OCI-LY7 (cell line): ENCODE data around the gene ASPHD2. TPM values are rescaled to one million over a fixed set of nuclear protein-coding genes. Genes with fewer than 3 reads are reported as not detected.

Source experiments
- BruUV-seq: library from RNA; stranded (reverse); fragments of 400-500 nt; replicated peaks from 2 replicates; lab custom pipeline; 2021; lab: Mats Ljungman, UMichigan
- CTCF ChIA-PET: fragments of 300-600 bp; sonication (Branson Sonifier 250); formaldehyde crosslinking; loops from one replicate; lab custom pipeline; 2022; ENCODE audit warnings: antibody characterized with exemption; ENCODE audit not compliant: unreplicated experiment; lab: Charles Lee
- POLR2A ChIA-PET: fragments of 300-600 bp; sonication (Branson Sonifier 250); formaldehyde crosslinking; loops from one replicate; lab custom pipeline; 2022; ENCODE audit warnings: antibody characterized with exemption; lab: Charles Lee
- DNase-seq: peaks from one replicate; pipeline ENCODE4 v3.0.0-alpha.2; 2015; ENCODE audit warnings: low spot score
- H2AFZ ChIP-seq: fragments of 200-600 bp; sonication (generic), shearing (Covaris generic); 2 replicates; pipeline ENCODE4 v1.6.1; 2014; ENCODE audit warnings: mild to moderate bottlenecking, antibody characterized with exemption, low read length, moderate library complexity
- H3K27ac ChIP-seq: fragments of 200-600 bp; sonication (generic); 2 replicates; pipeline ENCODE4 v1.5.1; 2014; ENCODE audit warnings: mixed run types, low read depth, mild to moderate bottlenecking, moderate library complexity, low read length, inconsistent platforms; ENCODE audit not compliant: poor library complexity, severe bottlenecking
- H3K36me3 ChIP-seq: fragments of 200-600 bp; sonication (generic); 2 replicates; pipeline ENCODE4 v1.6.1; 2014; ENCODE audit warnings: mild to moderate bottlenecking, antibody characterized with exemption, low read length, moderate library complexity, mixed read lengths; ENCODE audit not compliant: insufficient read depth
- H3K4me1 ChIP-seq: fragments of 200-600 bp; sonication (generic); 2 replicates; pipeline ENCODE4 v1.5.1; 2014; ENCODE audit warnings: mild to moderate bottlenecking, low read length; ENCODE audit not compliant: insufficient read depth, poor library complexity, severe bottlenecking
- H3K4me2 ChIP-seq: fragments of 200-600 bp; sonication (generic); 2 replicates; pipeline ENCODE4 v1.6.1; 2014; ENCODE audit warnings: mild to moderate bottlenecking, low read length
- H3K4me3 ChIP-seq: fragments of 200-600 bp; sonication (generic); 2 replicates; pipeline ENCODE4 v1.5.1; 2014; ENCODE audit warnings: mild to moderate bottlenecking, low read depth, low read length; ENCODE audit not compliant: poor library complexity, severe bottlenecking
- H3K79me2 ChIP-seq: fragments of 200-600 bp; sonication (generic); 2 replicates; pipeline ENCODE4 v1.6.1; 2016; ENCODE audit warnings: low read depth, mild to moderate bottlenecking, low read length, moderate library complexity, mixed read lengths; ENCODE audit not compliant: insufficient read depth
- H3K9me2 ChIP-seq: fragments of 200-600 bp; sonication (generic); 2 replicates; pipeline ENCODE4 v1.6.1; 2016; ENCODE audit warnings: mild to moderate bottlenecking, low read length, mixed read lengths; ENCODE audit not compliant: insufficient read depth
- H3K9me3 ChIP-seq: fragments of 200-600 bp; sonication (generic); 2 replicates; pipeline ENCODE4 v1.6.1; 2014; ENCODE audit warnings: mild to moderate bottlenecking, mixed run types, low read length, mixed read lengths
- H4K20me1 ChIP-seq: fragments of 200-600 bp; sonication (generic); 2 replicates; pipeline ENCODE4 v1.6.1; 2014; ENCODE audit warnings: mild to moderate bottlenecking, antibody characterized with exemption, low read length, moderate library complexity, mixed read lengths; ENCODE audit not compliant: insufficient read depth
- EZH2phosphoT487 ChIP-seq: fragments of 200-600 bp; sonication (generic); IDR thresholded peaks from 2 replicates; pipeline ENCODE4 v1.6.1; 2018; ENCODE audit warnings: low read depth, borderline replicate concordance, mild to moderate bottlenecking, mixed run types, antibody characterized with exemption, low read length, moderate library complexity, mixed read lengths
- intact Hi-C: fragments of 100-400 bp; cut with micrococcal nuclease; formaldehyde crosslinking; loops from one replicate; pipeline ENCODE4 v1.10.0; 2022; ENCODE audit not compliant: unreplicated experiment
- total RNA-seq, 2 experiments: library from RNA; depleted of rRNA in 1 of 2; stranded (reverse); fragments of >200 nt in 1 of 2; shearing (Covaris generic) in 1 of 2; gene quantifications; 2 replicates each; pipeline ENCODE4 v1.2.3, GENCODE V29; 2014 to 2022
- TF ChIP-seq, protein P1 (sequence below): fragments of 200-600 bp; sonication (generic); conservative IDR thresholded peaks from 2 replicates; pipeline ENCODE4 v1.5.1; 2014; ENCODE audit warnings: mild to moderate bottlenecking, antibody characterized with exemption, low read length, moderate library complexity, mixed read lengths

ASPHD2 gene
- total RNA-seq, 2 experiments from 2014 or later, result 5.5 to 6.5 TPM

DNA sequence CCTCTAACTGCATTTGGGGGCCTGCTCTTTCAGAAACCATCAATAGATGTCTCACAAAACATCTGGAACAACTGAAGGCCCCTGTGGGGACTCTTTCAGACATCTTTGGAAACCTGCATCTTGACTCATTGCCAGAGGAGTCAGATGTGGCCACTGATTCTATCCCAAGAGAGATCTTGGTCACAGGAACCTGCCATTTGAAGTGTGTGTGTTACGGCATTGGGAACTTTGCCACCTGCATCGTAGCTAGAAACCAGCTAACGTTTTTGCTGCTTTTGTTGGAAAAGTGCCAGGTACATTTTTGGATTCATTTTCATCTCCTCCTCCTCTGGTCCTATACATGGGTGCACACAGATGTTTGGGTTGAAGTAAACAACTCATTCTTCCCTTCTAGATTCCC is 58.9 kb downstream of the ASPHD2 start:
- no TSS peak for BruUV-seq
- Histone ChIP-seq H3K4me2 (no peak overlapping the region), H3K36me3 (peaks cover 74% of the 10 kb centered on the region), H3K9me2 (no peaks in the 10 kb centered on the region), H4K20me1 (peaks cover 7% of the 10 kb centered on the region; the same call in 1 of the 2 replicates), H3K79me2 (peaks cover 34% of the 10 kb centered on the region), H3K4me1 (peaks cover 32% of the 10 kb centered on the region), H3K4me3 (no peak overlapping the region), H2AFZ (no peak overlapping the region), H3K27ac (no peak overlapping the region), H3K9me3 (no peaks in the 10 kb centered on the region)
- CTCF ChIA-PET, result no interaction called here
- TF ChIP-seq, protein P1, sequence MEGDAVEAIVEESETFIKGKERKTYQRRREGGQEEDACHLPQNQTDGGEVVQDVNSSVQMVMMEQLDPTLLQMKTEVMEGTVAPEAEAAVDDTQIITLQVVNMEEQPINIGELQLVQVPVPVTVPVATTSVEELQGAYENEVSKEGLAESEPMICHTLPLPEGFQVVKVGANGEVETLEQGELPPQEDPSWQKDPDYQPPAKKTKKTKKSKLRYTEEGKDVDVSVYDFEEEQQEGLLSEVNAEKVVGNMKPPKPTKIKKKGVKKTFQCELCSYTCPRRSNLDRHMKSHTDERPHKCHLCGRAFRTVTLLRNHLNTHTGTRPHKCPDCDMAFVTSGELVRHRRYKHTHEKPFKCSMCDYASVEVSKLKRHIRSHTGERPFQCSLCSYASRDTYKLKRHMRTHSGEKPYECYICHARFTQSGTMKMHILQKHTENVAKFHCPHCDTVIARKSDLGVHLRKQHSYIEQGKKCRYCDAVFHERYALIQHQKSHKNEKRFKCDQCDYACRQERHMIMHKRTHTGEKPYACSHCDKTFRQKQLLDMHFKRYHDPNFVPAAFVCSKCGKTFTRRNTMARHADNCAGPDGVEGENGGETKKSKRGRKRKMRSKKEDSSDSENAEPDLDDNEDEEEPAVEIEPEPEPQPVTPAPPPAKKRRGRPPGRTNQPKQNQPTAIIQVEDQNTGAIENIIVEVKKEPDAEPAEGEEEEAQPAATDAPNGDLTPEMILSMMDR, result no peak
- TF ChIP-seq EZH2phosphoT487, result no peak
- POLR2A ChIA-PET, result no interaction called here
- intact Hi-C loops, result no loop called here
- no peak for DNase-seq

DNA sequence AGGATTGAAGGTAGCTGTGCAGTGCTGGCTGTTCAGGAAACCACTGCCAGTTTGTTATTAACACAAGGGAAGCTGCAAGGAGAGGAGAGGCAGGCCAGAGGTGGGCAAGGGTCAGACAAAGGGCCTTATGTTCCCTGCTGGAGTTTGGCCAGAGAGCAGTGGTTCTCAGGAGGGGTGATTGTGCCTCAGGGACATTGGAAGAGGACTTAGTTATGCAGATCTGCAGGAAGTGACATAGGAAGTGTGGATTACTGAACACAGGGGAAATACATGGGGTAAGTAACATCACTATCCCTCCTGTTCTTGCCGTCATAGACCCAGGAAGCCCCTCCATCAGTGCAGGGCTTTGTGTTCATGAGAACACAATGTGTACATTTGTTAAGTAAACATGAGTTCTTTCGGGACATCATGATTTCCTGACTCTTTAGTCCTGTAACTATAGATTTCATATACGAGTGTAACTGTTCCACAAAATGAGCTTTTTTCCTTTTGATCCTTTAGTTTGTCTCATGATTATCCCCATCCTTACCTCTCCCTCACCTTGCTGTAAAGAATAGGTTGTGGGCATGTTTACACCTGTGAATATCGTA is 60.5 kb downstream of the ASPHD2 start:
- no peak for TF ChIP-seq EZH2phosphoT487
- TF ChIP-seq, protein P1, result no peak
- no TSS peak for BruUV-seq
- H3K9me2 ChIP-seq, result no peaks in the 10 kb centered on the region
- peaks cover 7% of the 10 kb centered on the region; the same call in 1 of the 2 replicates for H4K20me1 ChIP-seq
- peaks cover 89% of the 10 kb centered on the region for H3K36me3 ChIP-seq
- intact Hi-C loops, result no loop called here
- peaks cover 31% of the 10 kb centered on the region for H3K4me1 ChIP-seq
- H3K4me3 ChIP-seq, result no peak overlapping the region
- no peak overlapping the region for H2AFZ ChIP-seq
- ChIA-PET CTCF (no interaction called here), POLR2A (interaction anchor here (0.6 kb wide), 1 partner anchor 50 kb away, joined by 3 read pairs; no protein-coding TSS in a partner anchor)
- H3K9me3 ChIP-seq, result no peaks in the 10 kb centered on the region
- H3K79me2 ChIP-seq, result peaks cover 23% of the 10 kb centered on the region
- DNase-seq, result no peak
- H3K27ac ChIP-seq, result no peak overlapping the region
- H3K4me2 ChIP-seq, result no peak overlapping the region

DNA sequence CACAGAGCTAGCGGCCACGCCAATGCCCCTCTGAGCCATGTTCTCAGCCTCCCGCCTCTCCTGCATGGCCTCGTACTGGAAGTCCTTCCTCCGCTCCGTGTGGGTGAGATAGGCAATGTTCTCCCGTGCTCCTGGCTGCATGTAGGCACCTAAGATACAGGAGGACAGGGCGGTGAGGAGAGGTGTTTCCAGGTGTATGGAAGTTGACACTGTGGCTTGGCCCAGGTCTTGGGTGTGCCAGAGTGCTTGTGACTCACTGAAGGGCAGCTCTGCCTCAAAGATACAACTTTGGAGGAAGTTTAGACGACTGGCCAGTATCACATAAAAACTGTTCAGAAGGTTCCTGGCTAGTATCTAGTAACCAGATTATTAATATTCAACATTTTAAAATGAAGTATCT is 63.2 kb downstream of the ASPHD2 start:
- intact Hi-C loops, result no loop called here
- ChIA-PET CTCF (no interaction called here), POLR2A (interaction anchor here (0.9 kb wide), 1 partner anchor 8 kb away, joined by 4 read pairs; the partner anchor contains the start of genes HPS4 and SRRD)
- H3K4me1 ChIP-seq, result peaks cover 11% of the 10 kb centered on the region
- no peak overlapping the region for H2AFZ ChIP-seq
- peaks cover 100% of the 10 kb centered on the region for H3K36me3 ChIP-seq
- TF ChIP-seq, protein P1, result no peak
- TF ChIP-seq EZH2phosphoT487, result no peak
- H3K4me3 ChIP-seq, result no peak overlapping the region
- H3K27ac ChIP-seq, result no peak overlapping the region
- H3K79me2 ChIP-seq, result no peaks in the 10 kb centered on the region
- H4K20me1 ChIP-seq, result no peaks in the 10 kb centered on the region
- H3K9me2 ChIP-seq, result no peaks in the 10 kb centered on the region
- H3K4me2 ChIP-seq, result no peak overlapping the region
- BruUV-seq, result no TSS peak
- DNase-seq, result no peak
- no peaks in the 10 kb centered on the region for H3K9me3 ChIP-seq
